Liver (tissue), 3 donors: ENCODE data around the gene TOMT.

ENCODE experiments used
- RAD21 ChIP-seq, 2 donors: IDR thresholded peaks; 2 replicates each; pipeline ENCODE4 v1.6.1; 2016; ENCODE audit warnings: antibody characterized with exemption in 2 of 2, mild to moderate bottlenecking in 2 of 2
- TAF1 ChIP-seq: conservative IDR thresholded peaks from 2 replicates; pipeline ENCODE4 v1.6.1; 2016; ENCODE audit warnings: antibody characterized with exemption, mild to moderate bottlenecking
- YY1 ChIP-seq: IDR thresholded peaks from 2 replicates; pipeline ENCODE4 v1.6.1; 2016; ENCODE audit warnings: antibody characterized with exemption, mild to moderate bottlenecking
- TF ChIP-seq, protein P1 (sequence below): fragments of 150-350 bp; IDR thresholded peaks from 2 replicates; pipeline ENCODE4 v1.5.1; 2017; ENCODE audit warnings: improper control_type of control experiment, low read depth, low read length; ENCODE audit not compliant: missing input control
- TF ChIP-seq, protein P2 (sequence below): IDR thresholded peaks from 2 replicates; pipeline ENCODE4 v1.6.1; 2016; ENCODE audit warnings: antibody characterized with exemption
- TF ChIP-seq, protein P3 (sequence below): IDR thresholded peaks from 2 replicates; pipeline ENCODE4 v1.6.1; 2016; ENCODE audit warnings: antibody characterized with exemption, mild to moderate bottlenecking
- TF ChIP-seq, protein P4 (sequence below): IDR thresholded peaks from 2 replicates; pipeline ENCODE4 v1.6.1; 2016; ENCODE audit warnings: antibody characterized with exemption
- donor health status: healthy.
- donor health status: healthy.

DNA sequence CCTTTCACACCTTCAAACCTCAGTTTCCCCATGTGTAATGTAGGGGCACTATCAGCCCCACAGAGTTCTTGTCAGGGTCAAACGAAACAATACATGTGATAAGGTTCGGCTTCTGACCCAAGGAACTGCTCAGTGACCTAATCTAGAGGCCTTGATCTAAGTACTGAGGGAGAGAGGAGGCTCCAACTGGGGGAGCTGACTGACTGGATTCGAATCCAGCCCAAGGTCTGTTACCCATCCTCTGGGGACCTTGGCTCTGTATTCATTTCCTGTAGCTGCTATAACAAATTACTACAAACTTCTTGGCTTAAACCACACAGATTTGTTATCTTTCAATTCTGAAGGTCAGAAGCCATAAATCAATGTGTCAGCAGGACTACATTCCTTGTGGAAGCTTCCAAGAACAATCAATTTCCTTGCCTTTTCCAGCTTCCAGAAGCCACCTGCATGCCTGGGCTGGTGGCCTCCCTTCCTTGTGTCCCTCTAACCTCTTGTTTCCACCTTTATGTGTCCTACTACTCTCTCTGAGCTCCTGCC, 17.5 kb downstream of the TOMT start:
- TF ChIP-seq, protein P1, sequence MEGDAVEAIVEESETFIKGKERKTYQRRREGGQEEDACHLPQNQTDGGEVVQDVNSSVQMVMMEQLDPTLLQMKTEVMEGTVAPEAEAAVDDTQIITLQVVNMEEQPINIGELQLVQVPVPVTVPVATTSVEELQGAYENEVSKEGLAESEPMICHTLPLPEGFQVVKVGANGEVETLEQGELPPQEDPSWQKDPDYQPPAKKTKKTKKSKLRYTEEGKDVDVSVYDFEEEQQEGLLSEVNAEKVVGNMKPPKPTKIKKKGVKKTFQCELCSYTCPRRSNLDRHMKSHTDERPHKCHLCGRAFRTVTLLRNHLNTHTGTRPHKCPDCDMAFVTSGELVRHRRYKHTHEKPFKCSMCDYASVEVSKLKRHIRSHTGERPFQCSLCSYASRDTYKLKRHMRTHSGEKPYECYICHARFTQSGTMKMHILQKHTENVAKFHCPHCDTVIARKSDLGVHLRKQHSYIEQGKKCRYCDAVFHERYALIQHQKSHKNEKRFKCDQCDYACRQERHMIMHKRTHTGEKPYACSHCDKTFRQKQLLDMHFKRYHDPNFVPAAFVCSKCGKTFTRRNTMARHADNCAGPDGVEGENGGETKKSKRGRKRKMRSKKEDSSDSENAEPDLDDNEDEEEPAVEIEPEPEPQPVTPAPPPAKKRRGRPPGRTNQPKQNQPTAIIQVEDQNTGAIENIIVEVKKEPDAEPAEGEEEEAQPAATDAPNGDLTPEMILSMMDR: no peak
- no peak for TF ChIP-seq TAF1
- no peak for TF ChIP-seq RAD21 (IDR thresholded peaks at IDR 0.05)
- TF ChIP-seq, protein P2, sequence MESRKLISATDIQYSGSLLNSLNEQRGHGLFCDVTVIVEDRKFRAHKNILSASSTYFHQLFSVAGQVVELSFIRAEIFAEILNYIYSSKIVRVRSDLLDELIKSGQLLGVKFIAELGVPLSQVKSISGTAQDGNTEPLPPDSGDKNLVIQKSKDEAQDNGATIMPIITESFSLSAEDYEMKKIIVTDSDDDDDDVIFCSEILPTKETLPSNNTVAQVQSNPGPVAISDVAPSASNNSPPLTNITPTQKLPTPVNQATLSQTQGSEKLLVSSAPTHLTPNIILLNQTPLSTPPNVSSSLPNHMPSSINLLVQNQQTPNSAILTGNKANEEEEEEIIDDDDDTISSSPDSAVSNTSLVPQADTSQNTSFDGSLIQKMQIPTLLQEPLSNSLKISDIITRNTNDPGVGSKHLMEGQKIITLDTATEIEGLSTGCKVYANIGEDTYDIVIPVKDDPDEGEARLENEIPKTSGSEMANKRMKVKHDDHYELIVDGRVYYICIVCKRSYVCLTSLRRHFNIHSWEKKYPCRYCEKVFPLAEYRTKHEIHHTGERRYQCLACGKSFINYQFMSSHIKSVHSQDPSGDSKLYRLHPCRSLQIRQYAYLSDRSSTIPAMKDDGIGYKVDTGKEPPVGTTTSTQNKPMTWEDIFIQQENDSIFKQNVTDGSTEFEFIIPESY: no peak
- TF ChIP-seq YY1: no peak
- TF ChIP-seq, protein P3, sequence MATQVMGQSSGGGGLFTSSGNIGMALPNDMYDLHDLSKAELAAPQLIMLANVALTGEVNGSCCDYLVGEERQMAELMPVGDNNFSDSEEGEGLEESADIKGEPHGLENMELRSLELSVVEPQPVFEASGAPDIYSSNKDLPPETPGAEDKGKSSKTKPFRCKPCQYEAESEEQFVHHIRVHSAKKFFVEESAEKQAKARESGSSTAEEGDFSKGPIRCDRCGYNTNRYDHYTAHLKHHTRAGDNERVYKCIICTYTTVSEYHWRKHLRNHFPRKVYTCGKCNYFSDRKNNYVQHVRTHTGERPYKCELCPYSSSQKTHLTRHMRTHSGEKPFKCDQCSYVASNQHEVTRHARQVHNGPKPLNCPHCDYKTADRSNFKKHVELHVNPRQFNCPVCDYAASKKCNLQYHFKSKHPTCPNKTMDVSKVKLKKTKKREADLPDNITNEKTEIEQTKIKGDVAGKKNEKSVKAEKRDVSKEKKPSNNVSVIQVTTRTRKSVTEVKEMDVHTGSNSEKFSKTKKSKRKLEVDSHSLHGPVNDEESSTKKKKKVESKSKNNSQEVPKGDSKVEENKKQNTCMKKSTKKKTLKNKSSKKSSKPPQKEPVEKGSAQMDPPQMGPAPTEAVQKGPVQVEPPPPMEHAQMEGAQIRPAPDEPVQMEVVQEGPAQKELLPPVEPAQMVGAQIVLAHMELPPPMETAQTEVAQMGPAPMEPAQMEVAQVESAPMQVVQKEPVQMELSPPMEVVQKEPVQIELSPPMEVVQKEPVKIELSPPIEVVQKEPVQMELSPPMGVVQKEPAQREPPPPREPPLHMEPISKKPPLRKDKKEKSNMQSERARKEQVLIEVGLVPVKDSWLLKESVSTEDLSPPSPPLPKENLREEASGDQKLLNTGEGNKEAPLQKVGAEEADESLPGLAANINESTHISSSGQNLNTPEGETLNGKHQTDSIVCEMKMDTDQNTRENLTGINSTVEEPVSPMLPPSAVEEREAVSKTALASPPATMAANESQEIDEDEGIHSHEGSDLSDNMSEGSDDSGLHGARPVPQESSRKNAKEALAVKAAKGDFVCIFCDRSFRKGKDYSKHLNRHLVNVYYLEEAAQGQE: no peak
- TF ChIP-seq, protein P4, sequence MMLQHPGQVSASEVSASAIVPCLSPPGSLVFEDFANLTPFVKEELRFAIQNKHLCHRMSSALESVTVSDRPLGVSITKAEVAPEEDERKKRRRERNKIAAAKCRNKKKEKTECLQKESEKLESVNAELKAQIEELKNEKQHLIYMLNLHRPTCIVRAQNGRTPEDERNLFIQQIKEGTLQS: no peak
